Glutamatergic neuron (in vitro differentiated cells): Measurements from ENCODE around the gene PCDHGC5. TPM values are rescaled to one million over a fixed set of nuclear protein-coding genes. Genes with fewer than 3 reads are reported as not detected.

ENCODE experiments used
- DNase-seq: peaks from one replicate; pipeline ENCODE4 v3.0.0; 2022
- H3K27ac Mint-ChIP-seq: one replicate; pipeline ENCODE4 v1.8.0; 2020; ENCODE audit warnings: mild to moderate bottlenecking, mixed read lengths, inconsistent platforms; ENCODE audit not compliant: unreplicated experiment
- H3K27me3 Mint-ChIP-seq: one replicate; pipeline ENCODE4 v1.8.0; 2020; ENCODE audit warnings: mild to moderate bottlenecking, moderate library complexity, mixed read lengths, inconsistent platforms; ENCODE audit not compliant: unreplicated experiment
- H3K36me3 Mint-ChIP-seq: one replicate; pipeline ENCODE4 v1.8.0; 2020; ENCODE audit warnings: mild to moderate bottlenecking, mixed read lengths, inconsistent platforms; ENCODE audit not compliant: unreplicated experiment
- H3K4me1 Mint-ChIP-seq: one replicate; pipeline ENCODE4 v1.8.0; 2020; ENCODE audit warnings: mild to moderate bottlenecking, low read depth, mixed read lengths, inconsistent platforms; ENCODE audit not compliant: unreplicated experiment
- H3K4me3 Mint-ChIP-seq: one replicate; pipeline ENCODE4 v1.8.0; 2020; ENCODE audit warnings: mild to moderate bottlenecking, mixed read lengths, inconsistent platforms; ENCODE audit not compliant: unreplicated experiment
- H3K9me3 Mint-ChIP-seq: one replicate; pipeline ENCODE4 v1.8.0; 2020; ENCODE audit warnings: mild to moderate bottlenecking, moderate library complexity, mixed read lengths, inconsistent platforms; ENCODE audit not compliant: unreplicated experiment
- long read RNA-seq: library from polyadenylated mRNA; unstranded; transcript quantifications from one replicate; pipeline ENCODE4 v2.0.0, GENCODE V29; 2020; ENCODE audit not compliant: unreplicated experiment
- total RNA-seq: library from RNA; stranded (reverse); fragmentation: NEBNext Ultra II Directional; extraction: Animal tissue kit (Norgen Biotek cat#: 25700); gene quantifications from one replicate; pipeline ENCODE4 v1.2.1, GENCODE V29; 2021; ENCODE audit not compliant: unreplicated experiment
- TF ChIP-seq, protein P1 (sequence below): fragments of 200-600 bp; sonication (generic); IDR thresholded peaks from one replicate; pipeline ENCODE4 v1.5.0; 2021; ENCODE audit not compliant: partially characterized antibody, unreplicated experiment

PCDHGC5 gene
- total RNA-seq = 4.0 TPM
- long read RNA-seq, partial matches to known transcripts = 1 of 19 reads
- long read RNA-seq, other reads (novel, unspliced or antisense) = 18 of 19 reads

DNA sequence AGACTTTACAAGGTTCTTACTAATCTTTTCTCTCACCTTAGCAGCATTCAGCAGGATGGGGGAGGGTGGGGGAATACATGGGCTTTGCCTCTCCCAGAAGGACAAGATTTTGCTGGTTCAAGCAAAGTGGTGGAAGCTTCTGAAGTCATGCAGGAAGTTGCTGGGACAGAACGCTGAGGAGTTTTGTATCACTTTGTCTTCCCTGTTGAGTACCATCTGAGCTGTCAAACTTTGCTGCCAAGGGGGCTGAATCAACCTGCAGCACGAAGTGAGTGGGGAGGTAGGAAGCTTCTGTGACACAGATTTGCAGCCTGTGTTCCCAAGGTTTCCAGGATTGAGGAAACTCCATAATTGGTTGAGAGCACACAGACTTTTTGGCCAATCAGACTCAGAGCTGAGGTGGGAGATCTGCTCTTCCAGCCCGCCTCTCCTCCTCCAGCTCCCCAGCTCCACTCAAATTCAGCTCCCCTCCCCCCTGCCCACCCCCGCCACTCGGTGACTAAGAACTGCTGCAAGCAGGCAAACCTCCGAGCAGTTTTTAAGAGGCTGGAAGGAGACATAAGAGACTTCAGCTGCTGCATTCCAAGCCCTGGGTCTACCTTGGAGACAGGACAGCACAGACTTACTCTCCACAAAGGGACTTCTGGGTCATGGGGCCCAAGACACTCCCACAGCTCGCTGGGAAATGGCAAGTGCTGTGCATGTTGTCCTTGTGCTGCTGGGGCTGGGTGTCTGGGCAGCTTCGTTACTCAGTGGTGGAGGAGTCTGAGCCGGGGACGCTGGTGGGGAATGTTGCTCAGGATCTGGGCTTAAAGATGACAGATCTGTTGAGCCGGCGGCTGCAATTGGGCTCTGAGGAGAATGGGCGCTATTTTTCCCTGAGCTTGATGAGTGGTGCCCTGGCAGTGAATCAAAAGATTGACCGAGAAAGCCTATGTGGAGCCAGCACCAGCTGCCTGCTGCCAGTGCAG lies at the start of gene PCDHGC5:
PCDHGC5 (plus strand) TSS at position 491 of the 971 bp plus-strand sequence; CDS start at position 651, 160 bp downstream.
- Mint-ChIP-seq H3K27ac (no peak within 1 kb of the TSS), H3K9me3 (peaks cover 4% of the 10 kb centered on the region), H3K4me3 (no peak within 1 kb of the TSS), H3K4me1 (peaks cover 20% of the 10 kb centered on the region), H3K27me3 (peaks cover 11% of the 10 kb centered on the region), H3K36me3 (peaks cover 11% of the 10 kb centered on the region)
- TF ChIP-seq, protein P1, sequence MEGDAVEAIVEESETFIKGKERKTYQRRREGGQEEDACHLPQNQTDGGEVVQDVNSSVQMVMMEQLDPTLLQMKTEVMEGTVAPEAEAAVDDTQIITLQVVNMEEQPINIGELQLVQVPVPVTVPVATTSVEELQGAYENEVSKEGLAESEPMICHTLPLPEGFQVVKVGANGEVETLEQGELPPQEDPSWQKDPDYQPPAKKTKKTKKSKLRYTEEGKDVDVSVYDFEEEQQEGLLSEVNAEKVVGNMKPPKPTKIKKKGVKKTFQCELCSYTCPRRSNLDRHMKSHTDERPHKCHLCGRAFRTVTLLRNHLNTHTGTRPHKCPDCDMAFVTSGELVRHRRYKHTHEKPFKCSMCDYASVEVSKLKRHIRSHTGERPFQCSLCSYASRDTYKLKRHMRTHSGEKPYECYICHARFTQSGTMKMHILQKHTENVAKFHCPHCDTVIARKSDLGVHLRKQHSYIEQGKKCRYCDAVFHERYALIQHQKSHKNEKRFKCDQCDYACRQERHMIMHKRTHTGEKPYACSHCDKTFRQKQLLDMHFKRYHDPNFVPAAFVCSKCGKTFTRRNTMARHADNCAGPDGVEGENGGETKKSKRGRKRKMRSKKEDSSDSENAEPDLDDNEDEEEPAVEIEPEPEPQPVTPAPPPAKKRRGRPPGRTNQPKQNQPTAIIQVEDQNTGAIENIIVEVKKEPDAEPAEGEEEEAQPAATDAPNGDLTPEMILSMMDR = no peak
- DNase-seq = no peak

DNA sequence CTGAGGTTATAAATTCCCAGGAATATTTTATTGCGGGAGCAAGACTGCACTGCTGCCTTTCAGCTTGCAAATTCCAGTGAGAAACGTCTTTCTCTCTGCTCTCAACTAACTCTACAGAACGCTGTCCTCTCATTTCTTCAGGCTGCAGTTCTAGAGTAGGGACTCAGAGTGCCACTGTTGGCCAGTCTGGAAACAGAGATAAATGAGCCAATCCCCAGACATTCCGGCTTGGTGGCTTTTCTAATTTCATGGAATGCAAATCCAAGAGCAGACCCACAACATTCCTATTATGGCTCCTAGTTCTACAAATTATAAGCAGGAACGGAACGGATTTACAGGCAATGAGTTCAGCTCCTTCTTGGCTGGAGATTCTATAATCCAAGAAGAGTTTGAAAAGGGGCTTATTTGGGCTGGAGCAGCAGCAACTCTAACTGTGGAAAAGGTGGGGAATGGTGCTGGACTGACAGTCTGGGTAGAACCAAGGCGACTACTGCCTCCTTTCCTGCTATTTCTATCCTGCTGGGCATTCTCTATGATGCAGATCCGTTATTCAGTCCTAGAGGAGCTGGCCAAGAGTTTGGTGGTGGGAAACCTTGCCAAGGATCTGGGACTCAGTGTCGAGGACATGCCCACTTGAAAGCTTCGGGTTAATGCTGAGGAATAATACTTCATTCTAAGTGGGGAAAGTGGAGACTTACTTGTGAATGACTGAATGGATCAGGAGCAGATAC lies 49.3 kb upstream of the PCDHGC5 start:
- Mint-ChIP-seq H3K27ac (no peak overlapping the region), H3K9me3 (peaks cover 12% of the 10 kb centered on the region), H3K4me3 (no peak overlapping the region), H3K27me3 (peaks cover 4% of the 10 kb centered on the region), H3K4me1 (no peaks in the 10 kb centered on the region), H3K36me3 (peaks cover 39% of the 10 kb centered on the region)
- TF ChIP-seq, protein P1 = no peak
- no peak for DNase-seq

- no peaks in the 10 kb centered on the region for H3K4me1 Mint-ChIP-seq
- DNase-seq = no peak
- no peak overlapping the region for H3K4me3 Mint-ChIP-seq
- TF ChIP-seq, protein P1 = no peak
- H3K27ac Mint-ChIP-seq = no peak overlapping the region
- H3K36me3 Mint-ChIP-seq = peaks cover 41% of the 10 kb centered on the region
- peaks cover 12% of the 10 kb centered on the region for H3K9me3 Mint-ChIP-seq
- peaks cover 4% of the 10 kb centered on the region for H3K27me3 Mint-ChIP-seq
Measured at GRCh38 chr5:141440341-141440740, 48.5 kb upstream of the PCDHGC5 start.

GRCh38 chr5:141441571-141442170 lies 47.2 kb upstream of the PCDHGC5 start:
- no peak overlapping the region for H3K4me3 Mint-ChIP-seq
- H3K27ac Mint-ChIP-seq = no peak overlapping the region
- TF ChIP-seq, protein P1 = no peak
- H3K36me3 Mint-ChIP-seq = peaks cover 41% of the 10 kb centered on the region
- no peak for DNase-seq
- H3K27me3 Mint-ChIP-seq = peaks cover 4% of the 10 kb centered on the region
- peaks cover 14% of the 10 kb centered on the region for H3K9me3 Mint-ChIP-seq
- no peaks in the 10 kb centered on the region for H3K4me1 Mint-ChIP-seq
